ENCODE measurements around the gene DAP.

Gene DAP

DNA sequence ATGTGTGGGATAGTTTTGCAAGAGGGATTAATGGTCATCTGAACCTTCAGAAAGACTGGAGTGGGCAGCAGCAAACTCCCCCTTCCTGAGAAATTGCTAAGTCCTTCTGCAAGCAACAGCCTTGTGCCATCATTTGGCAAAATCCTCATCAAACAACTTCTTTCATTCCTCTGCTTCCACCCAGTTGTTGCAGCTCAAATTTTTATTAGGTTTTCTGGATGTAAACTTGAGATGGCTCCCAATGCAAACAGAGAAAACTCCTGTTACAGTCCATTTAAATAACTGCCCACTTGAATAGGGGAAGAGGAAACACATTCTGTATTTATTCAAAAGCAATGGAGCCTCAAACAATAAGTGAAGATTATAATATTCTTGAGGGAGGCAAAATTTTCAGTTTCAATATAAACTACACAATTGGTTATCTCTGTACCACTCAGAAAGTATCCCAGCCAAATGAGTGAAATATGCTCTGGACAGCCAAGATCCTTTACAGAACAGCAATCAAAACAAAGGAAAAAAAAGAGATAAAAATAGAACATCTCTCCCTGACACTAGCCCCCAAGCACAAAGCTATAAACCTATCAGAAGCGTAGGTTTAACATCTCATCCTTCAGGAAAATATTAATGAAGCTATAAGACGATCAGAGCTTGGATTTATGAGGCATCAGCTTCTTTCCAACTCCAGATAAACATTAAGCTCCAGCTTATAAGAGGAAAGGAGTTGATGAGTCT, 17.3 kb upstream of the DAP start:
- H3K36me3 ChIP-seq (ENCODE audit: insufficient read depth, low read length) = no peaks in the 10 kb centered on the region
- no peak overlapping the region for H3K9ac ChIP-seq (ENCODE audit: low read depth, low read length)

DNA sequence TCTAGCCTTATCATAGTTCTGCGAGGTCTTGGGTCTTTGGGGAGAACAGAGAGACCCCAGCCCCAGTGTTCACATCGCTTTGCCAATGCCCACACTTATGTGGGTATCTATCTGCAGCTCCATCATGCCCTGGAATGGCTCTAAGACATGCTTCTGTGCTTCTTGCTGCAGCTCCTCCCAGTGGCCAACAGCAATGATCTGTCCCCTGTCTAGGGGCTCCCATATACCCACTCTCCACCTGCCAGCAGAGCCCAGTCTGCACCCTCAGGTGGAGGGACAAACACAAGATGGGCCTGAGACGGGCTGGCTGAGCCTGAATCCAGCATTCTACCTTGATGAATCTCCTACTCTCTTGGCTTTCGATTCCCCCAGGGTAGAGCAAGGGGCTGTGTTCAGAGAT, 14.6 kb upstream of the DAP start:
- Histone ChIP-seq H3K9me3 (ENCODE audit: control insufficient read depth, insufficient read depth, low read length) (no peaks in the 10 kb centered on the region), H3K4me1 (ENCODE audit: insufficient read depth, low read length) (no peaks in the 10 kb centered on the region), H3K36me3 (ENCODE audit: insufficient read depth, low read length) (no peaks in the 10 kb centered on the region), H3K9ac (ENCODE audit: low read depth, low read length) (no peak overlapping the region)

More for the DNA sequence above, 17.3 kb upstream of the DAP start:
- H3K4me1 ChIP-seq (ENCODE audit: insufficient read depth, low read length) = no peaks in the 10 kb centered on the region
- no peaks in the 10 kb centered on the region for H3K9me3 ChIP-seq (ENCODE audit: control insufficient read depth, insufficient read depth, low read length)

DNA sequence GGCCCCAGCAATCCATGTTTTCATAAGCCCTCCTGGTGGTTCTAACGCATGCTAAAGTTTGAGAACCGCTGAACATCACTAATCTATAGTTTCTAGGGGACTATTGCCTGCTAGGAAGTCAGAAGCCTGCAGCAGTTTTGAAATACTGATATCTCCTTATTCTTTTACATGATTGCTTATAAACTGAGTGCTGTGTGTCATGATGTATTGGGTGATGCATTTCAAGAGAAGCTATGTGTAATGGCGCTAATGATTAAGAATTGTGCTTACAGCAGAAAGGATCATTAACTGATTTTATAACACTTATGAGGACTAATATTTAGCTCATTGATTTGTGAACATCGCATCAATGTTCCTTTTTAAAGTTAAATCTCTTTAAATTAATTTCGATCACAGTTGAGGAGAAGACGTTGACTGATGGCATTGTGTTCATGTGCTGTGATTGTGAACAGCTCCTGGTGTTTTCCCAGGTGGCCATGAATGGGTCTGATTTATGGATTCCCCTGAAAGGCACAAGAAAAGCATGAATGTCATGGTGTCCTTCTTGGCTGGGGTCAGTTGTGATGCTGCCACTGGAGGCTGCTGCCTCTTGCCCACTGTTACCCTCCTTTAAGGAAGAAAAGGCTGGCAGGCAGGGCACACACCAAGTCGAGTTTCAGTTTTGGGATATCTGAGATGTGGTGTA, 12.0 kb upstream of the DAP start:
- H3K9me3 ChIP-seq (ENCODE audit: control insufficient read depth, insufficient read depth, low read length) = no peaks in the 10 kb centered on the region
- no peaks in the 10 kb centered on the region for H3K36me3 ChIP-seq (ENCODE audit: insufficient read depth, low read length)
- H3K4me1 ChIP-seq (ENCODE audit: insufficient read depth, low read length) = no peaks in the 10 kb centered on the region
- no peak overlapping the region for H3K9ac ChIP-seq (ENCODE audit: low read depth, low read length)

DNA sequence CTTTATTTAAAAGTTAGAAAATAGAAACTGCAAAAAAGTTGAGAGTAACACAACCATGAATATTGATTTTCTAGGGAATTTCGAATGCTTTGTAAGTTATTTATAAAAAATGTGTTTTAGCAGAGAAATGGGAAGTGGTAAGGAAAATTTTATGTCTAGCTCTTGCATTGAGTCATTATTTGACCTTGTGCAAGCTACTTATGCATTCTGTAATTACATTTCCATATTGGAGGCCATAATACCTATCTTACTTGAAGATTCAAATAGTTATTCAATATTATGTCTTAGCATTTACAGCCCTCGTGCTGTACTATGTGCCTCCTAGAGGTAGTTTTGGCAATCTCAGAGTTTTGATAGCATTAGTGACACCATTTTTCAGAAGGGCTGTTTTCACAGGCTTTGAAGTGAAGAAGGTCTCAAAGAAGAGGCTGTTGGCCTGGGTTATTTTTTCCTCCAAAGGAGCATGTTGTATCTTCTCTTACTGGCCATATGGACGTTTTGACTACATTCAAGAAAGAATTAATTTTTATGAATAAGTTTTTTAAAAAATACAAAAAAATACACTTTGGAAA, 7.4 kb upstream of the DAP start:
- Histone ChIP-seq H3K9me3 (ENCODE audit: control insufficient read depth, insufficient read depth, low read length) (no peaks in the 10 kb centered on the region), H3K4me1 (ENCODE audit: insufficient read depth, low read length) (no peaks in the 10 kb centered on the region), H3K9ac (ENCODE audit: low read depth, low read length) (no peak overlapping the region)

DNA sequence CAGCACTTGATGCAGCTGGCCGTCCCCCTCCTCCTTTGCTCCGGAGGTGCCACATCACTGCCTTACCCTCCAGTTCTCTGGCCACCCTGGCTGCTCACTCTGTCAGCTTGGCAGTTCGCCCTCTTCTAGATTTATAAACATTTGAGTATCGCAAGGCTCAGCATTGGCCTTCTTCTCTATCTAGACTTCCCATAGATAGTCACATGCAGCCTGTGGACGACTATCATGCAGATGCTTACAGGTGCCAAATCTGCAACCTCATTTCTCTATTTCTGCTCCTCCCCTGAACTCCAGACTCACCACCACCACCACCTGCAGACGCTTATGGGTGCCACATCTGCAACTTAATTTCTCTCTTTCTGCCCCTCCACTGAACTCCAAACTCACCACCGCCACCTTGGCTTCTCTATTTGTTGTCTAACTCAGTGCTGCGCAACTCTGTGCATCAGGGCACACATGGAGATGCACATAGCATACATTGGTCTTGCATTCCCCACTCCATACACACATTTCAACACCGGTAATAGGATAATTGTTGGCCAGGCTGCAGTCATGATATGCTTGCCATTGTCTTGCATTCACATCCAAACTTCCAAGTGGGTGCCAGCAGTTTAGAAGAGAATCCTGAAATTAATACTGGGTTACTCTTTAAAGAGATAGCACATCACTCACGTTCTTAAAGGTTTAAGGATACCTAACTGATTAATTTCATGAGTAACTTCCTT, 1.9 kb upstream of the DAP start:
- Histone ChIP-seq H3K36me3 (ENCODE audit: insufficient read depth, low read length) (no peaks in the 10 kb centered on the region), H3K4me1 (ENCODE audit: insufficient read depth, low read length) (0 out of 2 replicates have a peak, but pooled peaks cover 3% of the 10 kb centered on the region), H3K9me3 (ENCODE audit: control insufficient read depth, insufficient read depth, low read length) (no peaks in the 10 kb centered on the region), H3K9ac (ENCODE audit: low read depth, low read length) (no peak overlapping the region)

More for the DNA sequence above, 7.4 kb upstream of the DAP start:
- no peaks in the 10 kb centered on the region for H3K36me3 ChIP-seq (ENCODE audit: insufficient read depth, low read length)

DNA sequence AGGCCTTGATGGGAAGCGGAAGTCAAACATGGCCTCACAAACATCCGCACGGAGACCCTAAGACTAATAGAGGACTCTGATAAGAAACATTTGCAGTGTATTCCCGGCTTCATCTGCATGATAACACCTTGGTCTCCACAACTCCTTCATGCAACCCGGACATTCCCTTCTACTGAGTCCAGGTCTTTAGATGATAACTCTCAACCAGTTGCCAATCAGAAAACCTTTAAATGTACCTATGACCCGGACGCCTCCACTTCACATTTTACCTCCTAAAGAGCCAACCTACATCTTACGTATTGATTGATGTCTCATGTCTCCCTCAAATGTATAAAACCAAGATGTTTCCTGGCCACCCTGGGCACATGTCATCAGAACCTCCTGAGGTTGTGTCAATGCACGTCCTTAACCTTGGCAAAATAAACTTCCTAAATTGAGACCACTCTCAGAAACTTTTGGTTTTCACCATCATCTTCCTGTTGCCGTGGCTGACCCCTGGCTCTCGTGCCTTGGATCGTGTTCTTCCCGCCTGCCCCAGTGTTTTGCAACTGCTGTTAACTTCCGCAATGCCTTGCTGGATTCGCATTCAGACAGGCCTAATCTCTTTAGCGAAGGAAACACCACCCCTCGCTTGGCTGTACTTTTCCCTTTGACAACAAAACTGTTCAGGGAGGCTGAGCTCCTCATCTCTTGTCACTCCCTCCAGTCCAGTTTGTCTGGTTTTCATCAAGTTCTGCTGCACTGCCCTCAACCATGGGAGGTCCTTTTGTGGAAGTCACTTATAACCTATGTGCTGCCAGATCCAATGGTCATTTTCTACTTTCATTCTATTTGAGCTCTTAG, 1.1 kb upstream of the DAP start:
- Histone ChIP-seq H3K9ac (ENCODE audit: low read depth, low read length) (peak overlapping the region; percentile 92), H3K36me3 (ENCODE audit: insufficient read depth, low read length) (no peaks in the 10 kb centered on the region), H3K4me1 (ENCODE audit: insufficient read depth, low read length) (peaks cover 6% of the 10 kb centered on the region; the same call in 1 of the 2 replicates), H3K9me3 (ENCODE audit: control insufficient read depth, insufficient read depth, low read length) (no peaks in the 10 kb centered on the region)

DNA sequence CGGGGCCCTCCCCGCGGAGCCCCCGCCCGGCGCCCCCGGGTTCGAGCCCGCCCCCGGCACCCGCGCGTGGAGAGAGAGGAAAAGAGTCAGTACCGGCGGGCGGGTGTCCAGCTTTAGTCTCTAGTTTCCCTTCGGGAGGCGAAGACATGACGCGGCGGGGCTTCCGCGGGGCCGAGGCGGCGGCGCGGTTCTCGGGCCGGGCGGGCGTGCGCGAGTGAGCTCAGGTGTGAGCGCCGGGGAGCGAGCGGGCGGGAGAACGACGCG, 181 bp downstream of the DAP start:
- no peaks in the 10 kb centered on the region for H3K36me3 ChIP-seq (ENCODE audit: insufficient read depth, low read length)
- H3K9me3 ChIP-seq (ENCODE audit: control insufficient read depth, insufficient read depth, low read length) = no peaks in the 10 kb centered on the region
- peak overlapping the region; percentile 96 for H3K9ac ChIP-seq (ENCODE audit: low read depth, low read length)
- peaks cover 8% of the 10 kb centered on the region; the same call in 1 of the 2 replicates for H3K4me1 ChIP-seq (ENCODE audit: insufficient read depth, low read length)

DNA sequence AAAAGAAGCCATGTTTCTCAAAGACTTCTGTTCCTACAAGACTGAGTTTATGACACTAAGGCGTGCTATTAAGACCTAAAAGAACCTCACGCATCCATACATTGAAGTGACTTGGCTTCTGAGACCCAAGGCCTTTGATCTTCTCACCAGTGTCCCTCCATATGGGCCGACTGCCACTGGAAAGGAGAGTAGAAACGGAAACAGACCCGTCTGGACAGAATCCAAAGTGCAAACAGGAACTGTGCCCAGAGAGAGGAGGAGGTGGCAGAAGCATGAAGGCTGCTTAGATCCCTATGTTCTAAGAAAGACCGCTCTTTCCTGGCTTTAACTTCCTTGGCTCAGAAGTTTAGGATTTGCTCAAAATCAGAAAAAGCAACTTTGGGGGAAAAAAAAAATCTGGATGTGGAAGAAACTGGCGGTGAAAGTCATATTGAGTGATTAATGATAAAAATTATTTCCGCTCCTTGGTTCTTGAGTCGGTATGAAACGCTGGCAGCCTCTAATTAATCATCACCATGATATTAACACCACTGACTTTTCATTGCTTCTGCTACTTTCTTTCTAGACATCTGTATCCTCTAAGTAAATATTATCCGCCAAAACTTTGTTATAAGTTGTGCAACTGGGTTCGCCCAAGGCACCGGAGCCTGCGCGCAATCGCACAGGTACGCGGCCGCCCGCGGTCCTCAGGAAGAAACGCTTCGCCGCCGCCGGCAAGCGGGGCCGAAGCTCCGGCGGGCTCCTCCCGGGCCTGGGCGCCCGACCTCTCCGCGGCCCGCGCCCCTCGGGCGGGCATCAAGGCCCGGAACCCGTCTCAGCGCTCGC, 726 bp downstream of the DAP start:
- H3K9me3 ChIP-seq (ENCODE audit: control insufficient read depth, insufficient read depth, low read length) = no peaks in the 10 kb centered on the region
- H3K9ac ChIP-seq (ENCODE audit: low read depth, low read length) = peak overlapping the region; percentile 96
- peaks cover 8% of the 10 kb centered on the region; the same call in 1 of the 2 replicates for H3K4me1 ChIP-seq (ENCODE audit: insufficient read depth, low read length)
- H3K36me3 ChIP-seq (ENCODE audit: insufficient read depth, low read length) = no peaks in the 10 kb centered on the region

DNA sequence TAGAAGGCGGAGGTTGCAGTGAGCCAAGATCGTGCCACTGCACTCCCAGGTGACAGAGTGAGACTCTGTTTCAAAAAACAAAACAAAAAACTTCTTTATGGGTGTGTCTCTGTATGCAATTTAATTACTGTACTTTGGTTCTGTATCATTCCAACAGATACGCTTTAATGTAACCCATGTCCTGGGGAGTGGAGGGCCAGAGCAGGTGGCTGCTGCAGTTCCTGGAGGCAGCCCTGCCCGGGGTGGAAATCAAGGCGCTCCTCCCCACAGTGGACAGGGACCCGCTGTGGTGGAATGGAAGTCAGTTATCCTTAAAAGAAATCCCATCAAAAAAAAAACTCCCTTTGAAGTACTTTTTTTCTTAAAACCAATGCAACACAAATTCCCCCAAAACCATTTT, 1.9 kb downstream of the DAP start:
- Histone ChIP-seq H3K4me1 (ENCODE audit: insufficient read depth, low read length) (peaks cover 8% of the 10 kb centered on the region; the same call in 1 of the 2 replicates), H3K9ac (ENCODE audit: low read depth, low read length) (no peak overlapping the region), H3K36me3 (ENCODE audit: insufficient read depth, low read length) (no peaks in the 10 kb centered on the region), H3K9me3 (ENCODE audit: control insufficient read depth, insufficient read depth, low read length) (no peaks in the 10 kb centered on the region)

DNA sequence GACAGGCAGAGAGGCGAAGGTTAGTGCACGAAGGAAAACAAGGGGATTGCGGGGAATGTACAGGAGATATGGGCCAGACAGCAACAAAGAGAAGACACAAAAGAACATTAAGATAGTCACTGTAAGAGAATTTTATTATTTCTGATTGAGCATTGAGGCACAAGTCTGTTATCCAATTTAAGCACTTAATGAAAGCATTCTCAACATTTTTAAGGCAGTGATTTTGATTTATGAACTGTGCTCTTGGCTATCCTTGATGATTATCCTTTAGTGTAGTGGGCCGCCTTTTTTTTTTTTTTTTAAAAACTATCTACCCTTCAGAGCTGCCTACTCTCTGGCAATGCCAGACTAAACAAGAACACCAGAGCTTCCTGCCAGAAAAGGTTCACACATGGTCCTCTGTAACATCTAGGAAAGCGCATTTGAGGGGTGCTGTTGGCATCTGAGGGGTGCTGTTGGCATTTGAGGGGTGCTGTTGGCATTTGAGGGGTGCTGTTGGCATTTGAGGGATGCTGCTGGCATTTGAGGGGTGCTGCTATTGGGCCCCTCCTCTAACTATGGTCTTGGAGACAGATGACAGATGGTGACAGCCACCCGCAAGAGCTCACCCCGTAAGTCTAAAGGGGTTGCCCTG, 3.0 kb downstream of the DAP start:
- Histone ChIP-seq H3K9me3 (ENCODE audit: control insufficient read depth, insufficient read depth, low read length) (no peaks in the 10 kb centered on the region), H3K36me3 (ENCODE audit: insufficient read depth, low read length) (no peaks in the 10 kb centered on the region), H3K4me1 (ENCODE audit: insufficient read depth, low read length) (peaks cover 8% of the 10 kb centered on the region; the same call in 1 of the 2 replicates), H3K9ac (ENCODE audit: low read depth, low read length) (no peak overlapping the region)

DNA sequence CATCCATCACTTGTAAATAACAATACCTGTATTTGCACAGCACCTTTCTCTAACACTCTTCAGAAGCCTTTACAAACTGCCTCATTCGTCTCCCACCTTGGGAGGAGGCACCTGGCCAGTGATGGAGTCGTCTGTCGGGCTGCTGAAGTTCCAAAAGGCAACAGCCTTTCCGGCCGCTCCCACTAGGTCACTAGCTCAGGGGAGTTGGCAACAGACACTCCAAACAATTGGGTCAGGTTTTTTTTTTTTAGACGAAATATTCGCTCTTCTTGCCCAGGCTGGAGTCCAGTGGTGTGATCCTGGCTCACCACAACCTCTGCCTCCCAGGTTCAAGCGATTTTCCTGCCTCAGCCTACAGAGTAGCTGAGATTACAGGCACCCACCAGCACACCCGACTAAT, 4.0 kb downstream of the DAP start:
- no peaks in the 10 kb centered on the region for H3K9me3 ChIP-seq (ENCODE audit: control insufficient read depth, insufficient read depth, low read length)
- peaks cover 7% of the 10 kb centered on the region; the same call in 1 of the 2 replicates for H3K4me1 ChIP-seq (ENCODE audit: insufficient read depth, low read length)
- no peaks in the 10 kb centered on the region for H3K36me3 ChIP-seq (ENCODE audit: insufficient read depth, low read length)
- no peak overlapping the region for H3K9ac ChIP-seq (ENCODE audit: low read depth, low read length)

DNA sequence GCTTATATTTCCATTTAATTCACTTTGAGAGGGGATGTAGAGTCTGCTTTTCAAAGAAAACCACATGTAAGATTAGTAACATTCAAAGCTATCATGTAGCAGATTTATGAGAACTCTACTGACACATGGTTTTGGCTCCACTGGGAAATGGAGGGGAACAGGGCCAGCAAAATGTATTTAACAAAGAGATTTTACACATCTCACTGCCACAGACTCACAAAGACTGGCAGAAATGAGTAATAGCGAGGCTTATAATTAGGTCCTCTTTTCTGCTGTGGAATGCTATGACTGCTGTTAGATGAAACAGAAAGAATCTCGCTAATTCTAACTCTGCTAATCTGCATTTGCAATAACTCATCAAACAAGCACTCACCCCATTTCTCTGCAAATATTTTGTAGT, 4.5 kb downstream of the DAP start:
- Histone ChIP-seq H3K9ac (ENCODE audit: low read depth, low read length) (no peak overlapping the region), H3K4me1 (ENCODE audit: insufficient read depth, low read length) (peaks cover 5% of the 10 kb centered on the region; the same call in 1 of the 2 replicates)

DNA sequence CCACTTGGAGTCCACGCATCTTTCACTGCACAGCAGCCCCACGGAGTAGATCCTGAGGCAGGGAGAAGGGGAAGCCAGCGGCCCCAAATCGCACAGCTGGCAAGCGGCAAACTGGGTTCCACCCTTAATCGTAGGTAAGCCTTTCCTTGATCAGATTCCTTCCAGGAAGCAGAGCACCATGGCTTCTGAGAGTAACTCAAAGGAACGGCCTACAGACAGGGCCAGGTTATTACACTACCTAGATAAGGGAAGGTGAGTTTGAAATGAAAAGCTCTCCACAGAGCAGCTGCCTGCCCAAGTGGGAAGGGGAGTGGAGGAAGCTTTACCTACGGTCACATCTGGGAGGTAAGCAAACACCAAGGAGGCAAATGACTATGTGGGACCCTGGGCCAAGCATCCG, 7.9 kb downstream of the DAP start:
- peaks cover 5% of the 10 kb centered on the region; the same call in 1 of the 2 replicates for H3K4me1 ChIP-seq (ENCODE audit: insufficient read depth, low read length)
- H3K9me3 ChIP-seq (ENCODE audit: control insufficient read depth, insufficient read depth, low read length) = no peaks in the 10 kb centered on the region
- H3K36me3 ChIP-seq (ENCODE audit: insufficient read depth, low read length) = no peaks in the 10 kb centered on the region
- H3K9ac ChIP-seq (ENCODE audit: low read depth, low read length) = no peak overlapping the region

More for the DNA sequence above, 4.5 kb downstream of the DAP start:
- Histone ChIP-seq H3K36me3 (ENCODE audit: insufficient read depth, low read length) (no peaks in the 10 kb centered on the region), H3K9me3 (ENCODE audit: control insufficient read depth, insufficient read depth, low read length) (no peaks in the 10 kb centered on the region)
